Measurements from ENCODE around the gene NPC1.

GRCh38 chr18:23592911-23593310, 6.6 kb upstream of the NPC1 start:
- TF ChIP-seq GATA3 (IDR thresholded peaks at IDR 0.05; ENCODE audit: low read depth, low read length) (no peak), GATA2 (IDR thresholded peaks at IDR 0.05; ENCODE audit: low read depth, low read length) (no peak)

All from SH-SY5Y (cell line).